Body of pancreas (tissue), 4 donors: ENCODE measurements around the gene FREM1.

ENCODE experiments used
- POLR2A ChIP-seq, 3 donors: fragments of 450-650 bp; IDR thresholded peaks; one replicate each; pipeline ENCODE4 v1.6.1; 2016; ENCODE audit warnings: antibody characterized with exemption in 3 of 3, mild to moderate bottlenecking in 2 of 3
- TF ChIP-seq, protein P1 (sequence below), 7 experiments: fragments of 450-650 bp in 4 of 7; fragments of 200-600 bp in 3 of 7; sonication (generic) in 3 of 7; IDR thresholded peaks; one replicate each; pipeline ENCODE4 v1.5.1; 2016 to 2019; ENCODE audit warnings: antibody characterized with exemption in 7 of 7

GRCh38 chr9:14760060-14760459, 150.2 kb downstream of the FREM1 start:
- TF ChIP-seq, protein P1, sequence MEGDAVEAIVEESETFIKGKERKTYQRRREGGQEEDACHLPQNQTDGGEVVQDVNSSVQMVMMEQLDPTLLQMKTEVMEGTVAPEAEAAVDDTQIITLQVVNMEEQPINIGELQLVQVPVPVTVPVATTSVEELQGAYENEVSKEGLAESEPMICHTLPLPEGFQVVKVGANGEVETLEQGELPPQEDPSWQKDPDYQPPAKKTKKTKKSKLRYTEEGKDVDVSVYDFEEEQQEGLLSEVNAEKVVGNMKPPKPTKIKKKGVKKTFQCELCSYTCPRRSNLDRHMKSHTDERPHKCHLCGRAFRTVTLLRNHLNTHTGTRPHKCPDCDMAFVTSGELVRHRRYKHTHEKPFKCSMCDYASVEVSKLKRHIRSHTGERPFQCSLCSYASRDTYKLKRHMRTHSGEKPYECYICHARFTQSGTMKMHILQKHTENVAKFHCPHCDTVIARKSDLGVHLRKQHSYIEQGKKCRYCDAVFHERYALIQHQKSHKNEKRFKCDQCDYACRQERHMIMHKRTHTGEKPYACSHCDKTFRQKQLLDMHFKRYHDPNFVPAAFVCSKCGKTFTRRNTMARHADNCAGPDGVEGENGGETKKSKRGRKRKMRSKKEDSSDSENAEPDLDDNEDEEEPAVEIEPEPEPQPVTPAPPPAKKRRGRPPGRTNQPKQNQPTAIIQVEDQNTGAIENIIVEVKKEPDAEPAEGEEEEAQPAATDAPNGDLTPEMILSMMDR (IDR thresholded peaks at IDR 0.05) = no peak
- no peak for TF ChIP-seq POLR2A (IDR thresholded peaks at IDR 0.05)
